HEK293 (cell line): ENCODE data around the gene PPP1R15B.
A peak's percentile ranks its signal among the peaks of the same experiment; 100 is the strongest.

ENCODE experiments used
- MEIS1 ChIP-seq: sonication (generic); formaldehyde crosslinking; IDR thresholded peaks from 2 replicates; pipeline ENCODE4 v1.8.1; 2022; ENCODE audit warnings: missing genetic modification reagents, mild to moderate bottlenecking, borderline replicate concordance
- RBAK ChIP-seq: fragments of 450-650 bp; formaldehyde crosslinking; IDR thresholded peaks from 2 replicates; pipeline ENCODE4 v1.5.1; 2016; ENCODE audit warnings: missing biosample characterization, missing genetic modification characterization
- SCRT2 ChIP-seq: fragments of 450-650 bp; formaldehyde crosslinking; IDR thresholded peaks from 2 replicates; pipeline ENCODE4 v1.5.1; 2016; ENCODE audit warnings: missing biosample characterization, missing genetic modification characterization
- TCF7L2 ChIP-seq: IDR thresholded peaks from 2 replicates; pipeline ENCODE4 v1.6.1; 2011; ENCODE audit warnings: low read depth, mild to moderate bottlenecking, inconsistent platforms, low read length, moderate library complexity, borderline replicate concordance
- ZNF140 ChIP-seq: fragments of 450-650 bp; formaldehyde crosslinking; IDR thresholded peaks from 2 replicates; pipeline ENCODE4 v1.5.1; 2016; ENCODE audit warnings: missing biosample characterization, missing genetic modification characterization
- ZNF223 ChIP-seq: fragments of 450-650 bp; formaldehyde crosslinking; IDR thresholded peaks from 2 replicates; pipeline ENCODE4 v1.5.1; 2016; ENCODE audit warnings: missing biosample characterization, missing genetic modification characterization
- ZNF341 ChIP-seq: fragments of 450-650 bp; formaldehyde crosslinking; IDR thresholded peaks from 2 replicates; pipeline ENCODE4; 2016; ENCODE audit warnings: low read depth, missing biosample characterization, missing genetic modification characterization
- ZNF530 ChIP-seq: fragments of 450-650 bp; formaldehyde crosslinking; IDR thresholded peaks from 2 replicates; pipeline ENCODE4 v1.5.1; 2016; ENCODE audit warnings: low read depth, missing biosample characterization, missing genetic modification characterization
- ZNF558 ChIP-seq: fragments of 450-650 bp; formaldehyde crosslinking; IDR thresholded peaks from 2 replicates; pipeline ENCODE4 v1.5.1; 2016; ENCODE audit warnings: missing biosample characterization, missing genetic modification characterization
- ZNF624 ChIP-seq: fragments of 450-650 bp; formaldehyde crosslinking; IDR thresholded peaks from 2 replicates; pipeline ENCODE4 v1.5.1; 2017; ENCODE audit warnings: missing biosample characterization, missing genetic modification characterization
- ZNF658 ChIP-seq: fragments of 450-650 bp; formaldehyde crosslinking; IDR thresholded peaks from 2 replicates; pipeline ENCODE4; 2016; ENCODE audit warnings: missing biosample characterization, missing genetic modification characterization
- TF ChIP-seq, protein P1 (sequence below): fragments of 450-650 bp; formaldehyde crosslinking; IDR thresholded peaks from 2 replicates; pipeline ENCODE4 v1.5.1; 2016; ENCODE audit warnings: missing biosample characterization, missing genetic modification characterization
- TF ChIP-seq, protein P2 (sequence below): fragments of 450-650 bp; formaldehyde crosslinking; IDR thresholded peaks from 2 replicates; pipeline ENCODE4 v1.5.1; 2016; ENCODE audit warnings: missing biosample characterization, missing genetic modification characterization
- TF ChIP-seq, protein P3 (sequence below): fragments of 450-650 bp; formaldehyde crosslinking; IDR thresholded peaks from 2 replicates; pipeline ENCODE4 v1.5.1; 2016; ENCODE audit warnings: missing biosample characterization, missing genetic modification characterization
- TF ChIP-seq, protein P4 (sequence below): fragments of 450-650 bp; formaldehyde crosslinking; IDR thresholded peaks from 2 replicates; pipeline ENCODE4 v1.5.1; 2016; ENCODE audit warnings: missing biosample characterization, missing genetic modification characterization
- TF ChIP-seq, protein P5 (sequence below): fragments of 450-650 bp; formaldehyde crosslinking; IDR thresholded peaks from 2 replicates; pipeline ENCODE4 v1.5.1; 2016; ENCODE audit warnings: missing biosample characterization, missing genetic modification characterization
- TF ChIP-seq, protein P6 (sequence below): fragments of 450-650 bp; formaldehyde crosslinking; IDR thresholded peaks from 2 replicates; pipeline ENCODE4 v1.5.1; 2016; ENCODE audit warnings: missing biosample characterization, missing genetic modification characterization
- TF ChIP-seq, protein P7 (sequence below): fragments of 450-650 bp; formaldehyde crosslinking; IDR thresholded peaks from 2 replicates; pipeline ENCODE4 v1.5.1; 2016; ENCODE audit warnings: missing biosample characterization, missing genetic modification characterization
- TF ChIP-seq, protein P8 (sequence below): fragments of 450-650 bp; formaldehyde crosslinking; IDR thresholded peaks from 2 replicates; pipeline ENCODE4 v1.5.1; 2016; ENCODE audit warnings: missing biosample characterization, missing genetic modification characterization

The PPP1R15B gene

DNA sequence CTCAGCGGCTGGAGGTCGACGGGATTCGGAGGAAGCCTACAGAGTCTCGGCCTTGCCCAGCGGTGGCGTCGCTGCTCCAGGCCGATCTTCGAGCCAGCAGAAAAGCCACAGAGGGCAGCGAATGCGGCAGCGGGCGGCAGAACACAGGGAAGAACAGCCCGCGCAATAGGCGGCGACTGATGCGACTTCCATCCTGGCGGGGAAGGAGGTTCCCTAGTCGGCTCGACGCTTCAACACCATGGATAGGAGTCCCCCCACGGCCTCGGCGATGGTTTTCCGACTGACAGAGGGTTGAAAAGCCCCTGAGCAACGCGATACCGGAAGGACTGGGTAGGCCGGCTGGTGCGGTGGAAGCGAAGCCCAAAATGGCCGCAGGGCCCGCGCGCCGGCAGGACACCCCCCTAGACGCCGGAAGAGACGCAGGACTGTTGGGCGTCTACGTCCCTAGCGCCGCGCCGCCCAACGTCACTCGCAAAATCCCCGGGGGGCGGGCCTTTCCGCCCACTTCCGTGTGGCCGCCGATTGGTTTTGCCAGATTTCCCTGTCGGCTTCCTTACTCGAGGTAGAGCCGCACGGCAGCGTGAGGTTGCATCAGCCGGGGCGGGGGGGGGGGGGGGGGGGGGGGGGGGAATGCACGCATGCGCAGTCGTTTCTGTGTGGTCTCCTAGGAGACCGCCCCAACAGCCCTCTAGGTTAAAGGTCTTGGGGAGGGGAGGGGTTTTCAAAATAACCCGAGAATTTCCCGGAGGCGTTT lies at the start of gene PPP1R15B (continued):
- TF ChIP-seq, protein P1, sequence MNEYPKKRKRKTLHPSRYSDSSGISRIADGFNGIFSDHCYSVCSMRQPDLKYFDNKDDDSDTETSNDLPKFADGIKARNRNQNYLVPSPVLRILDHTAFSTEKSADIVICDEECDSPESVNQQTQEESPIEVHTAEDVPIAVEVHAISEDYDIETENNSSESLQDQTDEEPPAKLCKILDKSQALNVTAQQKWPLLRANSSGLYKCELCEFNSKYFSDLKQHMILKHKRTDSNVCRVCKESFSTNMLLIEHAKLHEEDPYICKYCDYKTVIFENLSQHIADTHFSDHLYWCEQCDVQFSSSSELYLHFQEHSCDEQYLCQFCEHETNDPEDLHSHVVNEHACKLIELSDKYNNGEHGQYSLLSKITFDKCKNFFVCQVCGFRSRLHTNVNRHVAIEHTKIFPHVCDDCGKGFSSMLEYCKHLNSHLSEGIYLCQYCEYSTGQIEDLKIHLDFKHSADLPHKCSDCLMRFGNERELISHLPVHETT (tag by site-specific recombination), result peak; percentile 56; the same call in 1 of the 2 replicates
- no peak for TF ChIP-seq ZNF223
- no peak for TF ChIP-seq MEIS1 (CRISPR knock-in tag)
- TF ChIP-seq, protein P2, sequence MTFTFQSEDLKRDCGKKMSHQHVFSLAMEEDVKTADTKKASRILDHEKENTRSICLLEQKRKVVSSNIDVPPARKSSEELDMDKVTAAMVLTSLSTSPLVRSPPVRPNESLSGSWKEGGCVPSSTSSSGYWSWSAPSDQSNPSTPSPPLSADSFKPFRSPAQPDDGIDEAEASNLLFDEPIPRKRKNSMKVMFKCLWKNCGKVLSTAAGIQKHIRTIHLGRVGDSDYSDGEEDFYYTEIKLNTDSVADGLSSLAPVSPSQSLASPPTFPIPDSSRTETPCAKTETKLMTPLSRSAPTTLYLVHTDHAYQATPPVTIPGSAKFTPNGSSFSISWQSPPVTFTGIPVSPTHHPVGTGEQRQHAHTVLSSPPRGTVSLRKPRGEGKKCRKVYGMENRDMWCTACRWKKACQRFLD, result no peak
- peak; percentile 100 for TF ChIP-seq ZNF341 (tag by site-specific recombination)
- TF ChIP-seq ZNF530 (tag by site-specific recombination), result no peak
- no peak for TF ChIP-seq ZNF140 (tag by site-specific recombination)
- TF ChIP-seq, protein P3, sequence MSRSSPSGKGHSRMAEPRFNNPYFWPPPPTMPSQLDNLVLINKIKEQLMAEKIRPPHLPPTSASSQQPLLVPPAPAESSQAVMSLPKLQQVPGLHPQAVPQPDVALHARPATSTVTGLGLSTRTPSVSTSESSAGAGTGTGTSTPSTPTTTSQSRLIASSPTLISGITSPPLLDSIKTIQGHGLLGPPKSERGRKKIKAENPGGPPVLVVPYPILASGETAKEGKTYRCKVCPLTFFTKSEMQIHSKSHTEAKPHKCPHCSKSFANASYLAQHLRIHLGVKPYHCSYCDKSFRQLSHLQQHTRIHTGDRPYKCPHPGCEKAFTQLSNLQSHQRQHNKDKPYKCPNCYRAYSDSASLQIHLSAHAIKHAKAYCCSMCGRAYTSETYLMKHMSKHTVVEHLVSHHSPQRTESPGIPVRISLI (tag by site-specific recombination), result no peak
- TF ChIP-seq, protein P4, sequence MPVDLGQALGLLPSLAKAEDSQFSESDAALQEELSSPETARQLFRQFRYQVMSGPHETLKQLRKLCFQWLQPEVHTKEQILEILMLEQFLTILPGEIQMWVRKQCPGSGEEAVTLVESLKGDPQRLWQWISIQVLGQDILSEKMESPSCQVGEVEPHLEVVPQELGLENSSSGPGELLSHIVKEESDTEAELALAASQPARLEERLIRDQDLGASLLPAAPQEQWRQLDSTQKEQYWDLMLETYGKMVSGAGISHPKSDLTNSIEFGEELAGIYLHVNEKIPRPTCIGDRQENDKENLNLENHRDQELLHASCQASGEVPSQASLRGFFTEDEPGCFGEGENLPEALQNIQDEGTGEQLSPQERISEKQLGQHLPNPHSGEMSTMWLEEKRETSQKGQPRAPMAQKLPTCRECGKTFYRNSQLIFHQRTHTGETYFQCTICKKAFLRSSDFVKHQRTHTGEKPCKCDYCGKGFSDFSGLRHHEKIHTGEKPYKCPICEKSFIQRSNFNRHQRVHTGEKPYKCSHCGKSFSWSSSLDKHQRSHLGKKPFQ, result no peak
- no peak for TF ChIP-seq ZNF558 (tag by site-specific recombination)
- TF ChIP-seq, protein P5, sequence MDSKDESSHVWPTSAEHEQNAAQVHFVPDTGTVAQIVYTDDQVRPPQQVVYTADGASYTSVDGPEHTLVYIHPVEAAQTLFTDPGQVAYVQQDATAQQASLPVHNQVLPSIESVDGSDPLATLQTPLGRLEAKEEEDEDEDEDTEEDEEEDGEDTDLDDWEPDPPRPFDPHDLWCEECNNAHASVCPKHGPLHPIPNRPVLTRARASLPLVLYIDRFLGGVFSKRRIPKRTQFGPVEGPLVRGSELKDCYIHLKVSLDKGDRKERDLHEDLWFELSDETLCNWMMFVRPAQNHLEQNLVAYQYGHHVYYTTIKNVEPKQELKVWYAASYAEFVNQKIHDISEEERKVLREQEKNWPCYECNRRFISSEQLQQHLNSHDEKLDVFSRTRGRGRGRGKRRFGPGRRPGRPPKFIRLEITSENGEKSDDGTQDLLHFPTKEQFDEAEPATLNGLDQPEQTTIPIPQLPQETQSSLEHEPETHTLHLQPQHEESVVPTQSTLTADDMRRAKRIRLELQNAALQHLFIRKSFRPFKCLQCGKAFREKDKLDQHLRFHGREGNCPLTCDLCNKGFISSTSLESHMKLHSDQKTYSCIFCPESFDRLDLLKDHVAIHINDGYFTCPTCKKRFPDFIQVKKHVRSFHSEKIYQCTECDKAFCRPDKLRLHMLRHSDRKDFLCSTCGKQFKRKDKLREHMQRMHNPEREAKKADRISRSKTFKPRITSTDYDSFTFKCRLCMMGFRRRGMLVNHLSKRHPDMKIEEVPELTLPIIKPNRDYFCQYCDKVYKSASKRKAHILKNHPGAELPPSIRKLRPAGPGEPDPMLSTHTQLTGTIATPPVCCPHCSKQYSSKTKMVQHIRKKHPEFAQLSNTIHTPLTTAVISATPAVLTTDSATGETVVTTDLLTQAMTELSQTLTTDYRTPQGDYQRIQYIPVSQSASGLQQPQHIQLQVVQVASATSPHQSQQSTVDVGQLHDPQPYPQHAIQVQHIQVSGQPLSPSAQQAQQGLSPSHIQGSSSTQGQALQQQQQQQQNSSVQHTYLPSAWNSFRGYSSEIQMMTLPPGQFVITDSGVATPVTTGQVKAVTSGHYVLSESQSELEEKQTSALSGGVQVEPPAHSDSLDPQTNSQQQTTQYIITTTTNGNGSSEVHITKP (tag by site-specific recombination), result peak; percentile 41; the same call in 1 of the 2 replicates
- TF ChIP-seq, protein P6, sequence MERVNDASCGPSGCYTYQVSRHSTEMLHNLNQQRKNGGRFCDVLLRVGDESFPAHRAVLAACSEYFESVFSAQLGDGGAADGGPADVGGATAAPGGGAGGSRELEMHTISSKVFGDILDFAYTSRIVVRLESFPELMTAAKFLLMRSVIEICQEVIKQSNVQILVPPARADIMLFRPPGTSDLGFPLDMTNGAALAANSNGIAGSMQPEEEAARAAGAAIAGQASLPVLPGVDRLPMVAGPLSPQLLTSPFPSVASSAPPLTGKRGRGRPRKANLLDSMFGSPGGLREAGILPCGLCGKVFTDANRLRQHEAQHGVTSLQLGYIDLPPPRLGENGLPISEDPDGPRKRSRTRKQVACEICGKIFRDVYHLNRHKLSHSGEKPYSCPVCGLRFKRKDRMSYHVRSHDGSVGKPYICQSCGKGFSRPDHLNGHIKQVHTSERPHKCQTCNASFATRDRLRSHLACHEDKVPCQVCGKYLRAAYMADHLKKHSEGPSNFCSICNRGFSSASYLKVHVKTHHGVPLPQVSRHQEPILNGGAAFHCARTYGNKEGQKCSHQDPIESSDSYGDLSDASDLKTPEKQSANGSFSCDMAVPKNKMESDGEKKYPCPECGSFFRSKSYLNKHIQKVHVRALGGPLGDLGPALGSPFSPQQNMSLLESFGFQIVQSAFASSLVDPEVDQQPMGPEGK, result peak; percentile 64; the same call in 1 of the 2 replicates
- TF ChIP-seq ZNF658 (tag by site-specific recombination), result no peak
- TF ChIP-seq, protein P7, sequence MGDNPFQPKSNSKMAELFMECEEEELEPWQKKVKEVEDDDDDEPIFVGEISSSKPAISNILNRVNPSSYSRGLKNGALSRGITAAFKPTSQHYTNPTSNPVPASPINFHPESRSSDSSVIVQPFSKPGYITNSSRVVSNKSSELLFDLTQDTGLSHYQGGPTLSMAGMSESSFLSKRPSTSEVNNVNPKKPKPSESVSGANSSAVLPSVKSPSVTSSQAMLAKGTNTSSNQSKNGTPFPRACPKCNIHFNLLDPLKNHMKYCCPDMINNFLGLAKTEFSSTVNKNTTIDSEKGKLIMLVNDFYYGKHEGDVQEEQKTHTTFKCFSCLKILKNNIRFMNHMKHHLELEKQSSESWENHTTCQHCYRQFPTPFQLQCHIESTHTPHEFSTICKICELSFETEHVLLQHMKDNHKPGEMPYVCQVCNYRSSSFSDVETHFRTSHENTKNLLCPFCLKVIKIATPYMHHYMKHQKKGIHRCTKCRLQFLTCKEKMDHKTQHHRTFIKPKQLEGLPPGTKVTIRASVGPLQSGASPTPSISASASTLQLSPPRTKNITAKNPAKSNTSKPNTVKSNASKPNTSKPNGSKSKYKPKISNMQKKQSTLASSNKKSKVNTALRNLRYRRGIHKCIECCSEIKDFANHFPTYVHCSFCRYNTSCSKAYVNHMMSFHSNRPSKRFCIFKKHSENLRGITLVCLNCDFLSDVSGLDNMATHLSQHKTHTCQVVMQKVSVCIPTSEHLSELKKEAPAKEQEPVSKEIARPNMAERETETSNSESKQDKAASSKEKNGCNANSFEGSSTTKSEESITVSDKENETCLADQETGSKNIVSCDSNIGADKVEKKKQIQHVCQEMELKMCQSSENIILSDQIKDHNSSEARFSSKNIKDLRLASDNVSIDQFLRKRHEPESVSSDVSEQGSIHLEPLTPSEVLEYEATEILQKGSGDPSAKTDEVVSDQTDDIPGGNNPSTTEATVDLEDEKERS (tag by site-specific recombination), result 0 out of 2 replicates have a peak, but pooled peaks have one; percentile 24
- TF ChIP-seq, protein P8, sequence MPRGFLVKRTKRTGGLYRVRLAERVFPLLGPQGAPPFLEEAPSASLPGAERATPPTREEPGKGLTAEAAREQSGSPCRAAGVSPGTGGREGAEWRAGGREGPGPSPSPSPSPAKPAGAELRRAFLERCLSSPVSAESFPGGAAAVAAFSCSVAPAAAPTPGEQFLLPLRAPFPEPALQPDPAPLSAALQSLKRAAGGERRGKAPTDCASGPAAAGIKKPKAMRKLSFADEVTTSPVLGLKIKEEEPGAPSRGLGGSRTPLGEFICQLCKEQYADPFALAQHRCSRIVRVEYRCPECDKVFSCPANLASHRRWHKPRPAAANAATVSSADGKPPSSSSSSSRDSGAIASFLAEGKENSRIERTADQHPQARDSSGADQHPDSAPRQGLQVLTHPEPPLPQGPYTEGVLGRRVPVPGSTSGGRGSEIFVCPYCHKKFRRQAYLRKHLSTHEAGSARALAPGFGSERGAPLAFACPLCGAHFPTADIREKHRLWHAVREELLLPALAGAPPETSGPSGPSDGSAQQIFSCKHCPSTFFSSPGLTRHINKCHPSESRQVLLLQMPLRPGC (tag by site-specific recombination), result peak; percentile 25; the same call in 1 of the 2 replicates
- TF ChIP-seq SCRT2 (tag by site-specific recombination), result no peak
- TF ChIP-seq TCF7L2, result no peak
- TF ChIP-seq RBAK (tag by site-specific recombination), result no peak
- no peak for TF ChIP-seq ZNF624 (tag by site-specific recombination)
